Measurements from ENCODE around the gene DNAI1.

Gene DNAI1

GRCh38 chr9:34507966-34508365 is 49.4 kb downstream of the DNAI1 start:
- no peak for DNase-seq (ENCODE audit: low read depth)
- no peak overlapping the region for H3K4me3 ChIP-seq (ENCODE audit: control insufficient read depth, low read depth, low read length)
- TF ChIP-seq, protein P1, sequence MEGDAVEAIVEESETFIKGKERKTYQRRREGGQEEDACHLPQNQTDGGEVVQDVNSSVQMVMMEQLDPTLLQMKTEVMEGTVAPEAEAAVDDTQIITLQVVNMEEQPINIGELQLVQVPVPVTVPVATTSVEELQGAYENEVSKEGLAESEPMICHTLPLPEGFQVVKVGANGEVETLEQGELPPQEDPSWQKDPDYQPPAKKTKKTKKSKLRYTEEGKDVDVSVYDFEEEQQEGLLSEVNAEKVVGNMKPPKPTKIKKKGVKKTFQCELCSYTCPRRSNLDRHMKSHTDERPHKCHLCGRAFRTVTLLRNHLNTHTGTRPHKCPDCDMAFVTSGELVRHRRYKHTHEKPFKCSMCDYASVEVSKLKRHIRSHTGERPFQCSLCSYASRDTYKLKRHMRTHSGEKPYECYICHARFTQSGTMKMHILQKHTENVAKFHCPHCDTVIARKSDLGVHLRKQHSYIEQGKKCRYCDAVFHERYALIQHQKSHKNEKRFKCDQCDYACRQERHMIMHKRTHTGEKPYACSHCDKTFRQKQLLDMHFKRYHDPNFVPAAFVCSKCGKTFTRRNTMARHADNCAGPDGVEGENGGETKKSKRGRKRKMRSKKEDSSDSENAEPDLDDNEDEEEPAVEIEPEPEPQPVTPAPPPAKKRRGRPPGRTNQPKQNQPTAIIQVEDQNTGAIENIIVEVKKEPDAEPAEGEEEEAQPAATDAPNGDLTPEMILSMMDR (conservative IDR thresholded peaks at IDR 0.05; ENCODE audit: control insufficient read depth, insufficient read depth, low read depth, low read length), result no peak

DNA sequence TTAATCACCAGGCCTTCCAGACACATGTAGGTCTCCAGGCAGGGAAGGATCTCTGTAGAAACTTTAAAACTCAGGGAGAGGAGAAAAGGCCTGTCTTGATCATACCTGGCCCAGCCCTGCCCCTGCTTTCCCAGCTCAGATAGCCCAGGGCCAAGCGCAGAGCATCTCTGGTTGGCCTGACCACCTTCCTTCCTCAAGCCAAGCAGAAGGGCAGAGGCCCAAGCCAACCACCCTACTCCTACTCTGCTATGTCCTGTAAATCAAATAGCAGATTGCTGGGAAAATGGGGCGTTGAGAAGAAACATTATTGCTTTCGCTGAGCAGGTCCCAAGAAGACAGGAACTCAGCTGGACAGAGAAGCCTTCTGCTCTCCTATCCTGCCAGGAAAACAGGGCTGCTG is 49.9 kb downstream of the DNAI1 start:
- TF ChIP-seq, protein P1 (conservative IDR thresholded peaks at IDR 0.05; ENCODE audit: control insufficient read depth, insufficient read depth, low read depth, low read length), result no peak
- no peak overlapping the region for H3K4me3 ChIP-seq (ENCODE audit: control insufficient read depth, low read depth, low read length)
- DNase-seq (ENCODE audit: low read depth), result no peak

GRCh38 chr9:34508951-34509350 is 50.3 kb downstream of the DNAI1 start:
- TF ChIP-seq, protein P1 (conservative IDR thresholded peaks at IDR 0.05; ENCODE audit: control insufficient read depth, insufficient read depth, low read depth, low read length), result no peak
- no peak for DNase-seq (ENCODE audit: low read depth)

DNA sequence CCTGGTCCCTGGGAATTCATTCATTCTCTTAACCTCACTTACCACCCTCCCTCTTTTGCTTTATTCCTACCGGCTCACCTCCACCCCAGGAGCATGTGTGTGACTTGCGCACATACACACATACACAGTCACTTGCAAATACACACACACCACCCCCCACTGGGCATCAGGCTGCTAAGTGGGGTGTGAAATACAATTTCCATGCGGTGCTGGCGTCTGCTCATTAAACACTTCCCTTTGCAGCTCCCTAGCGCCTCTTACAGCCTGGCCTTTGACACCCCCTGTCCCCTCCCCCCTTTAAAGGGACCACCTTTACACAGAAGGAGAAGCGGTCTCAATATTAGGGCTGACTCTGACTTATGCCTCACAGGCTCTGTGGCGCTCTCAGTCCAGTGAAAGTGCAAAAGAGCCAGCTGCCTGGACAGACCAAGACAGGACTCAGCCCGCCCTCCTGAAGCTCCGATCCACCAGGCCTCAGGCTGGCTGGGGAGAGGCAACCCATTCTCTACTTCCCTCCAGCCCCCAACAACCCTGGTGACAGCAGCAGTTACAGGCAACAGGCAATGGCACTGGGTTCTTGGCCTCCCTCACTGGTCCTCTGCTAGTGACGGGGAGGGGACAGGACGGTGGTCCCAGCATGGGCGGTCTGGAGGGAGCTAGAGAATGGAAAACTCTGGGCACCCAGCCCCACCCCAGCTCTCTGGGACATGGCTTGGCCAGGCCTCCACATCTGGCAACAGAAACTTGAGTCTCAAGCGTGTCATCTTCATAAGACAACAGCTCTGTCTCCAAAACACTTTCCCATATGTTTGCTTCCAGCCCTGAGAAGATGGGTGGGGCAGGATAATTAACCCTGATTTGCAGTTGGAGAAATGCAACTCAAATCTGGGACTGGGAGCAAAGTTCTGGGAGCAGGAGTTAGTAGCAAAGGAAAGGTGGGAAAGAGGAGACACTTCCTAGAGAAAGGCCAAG is 52.2 kb downstream of the DNAI1 start:
- DNase-seq (ENCODE audit: low read depth), result no peak
- TF ChIP-seq, protein P1 (conservative IDR thresholded peaks at IDR 0.05; ENCODE audit: control insufficient read depth, insufficient read depth, low read depth, low read length), result no peak
- H3K4me3 ChIP-seq (ENCODE audit: control insufficient read depth, low read depth, low read length), result no peak overlapping the region

More at GRCh38 chr9:34508951-34509350, 50.3 kb downstream of the DNAI1 start:
- no peak overlapping the region for H3K4me3 ChIP-seq (ENCODE audit: control insufficient read depth, low read depth, low read length)

- DNase-seq (ENCODE audit: low read depth), result no peak
- TF ChIP-seq, protein P1 (conservative IDR thresholded peaks at IDR 0.05; ENCODE audit: control insufficient read depth, insufficient read depth, low read depth, low read length), result no peak
- H3K4me3 ChIP-seq (ENCODE audit: control insufficient read depth, low read depth, low read length), result no peak overlapping the region
Measured at GRCh38 chr9:34512131-34513078, 53.8 kb downstream of the DNAI1 start.

DNA sequence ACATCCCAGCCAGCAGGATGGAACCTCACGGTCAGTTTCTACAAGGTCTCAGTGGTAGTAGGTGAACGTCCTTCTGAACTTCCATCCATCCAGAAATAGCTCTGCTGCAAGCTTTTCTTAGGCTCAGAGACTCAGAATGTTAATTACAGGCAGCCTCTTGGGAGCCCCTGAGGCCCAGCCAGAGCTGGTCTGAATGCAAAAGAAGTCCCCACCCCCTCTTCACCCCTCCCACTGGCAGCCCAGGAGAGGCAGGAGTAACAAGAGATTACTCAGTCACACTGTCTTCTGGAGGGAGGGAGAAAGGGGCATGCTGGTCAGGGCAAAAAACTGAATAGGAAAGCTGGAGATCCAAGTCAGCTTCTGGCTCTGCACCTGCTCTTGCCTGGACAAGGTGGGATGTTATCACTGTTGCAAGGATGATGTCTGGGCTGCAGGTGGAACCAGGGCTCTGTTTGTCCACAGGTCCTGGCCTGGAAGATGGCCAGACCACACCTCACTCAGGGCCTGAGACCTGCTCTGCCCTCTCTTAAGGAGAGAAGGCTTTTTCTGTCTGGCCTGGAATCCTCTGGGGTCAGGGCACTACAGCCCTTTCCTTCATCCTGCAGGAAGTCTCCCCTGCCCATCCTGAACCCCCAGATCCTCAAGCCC is 55.1 kb downstream of the DNAI1 start:
- TF ChIP-seq, protein P1 (conservative IDR thresholded peaks at IDR 0.05; ENCODE audit: control insufficient read depth, insufficient read depth, low read depth, low read length), result no peak
- no peak overlapping the region for H3K4me3 ChIP-seq (ENCODE audit: control insufficient read depth, low read depth, low read length)
- DNase-seq (ENCODE audit: low read depth), result peak; percentile 40

Measured in fibroblast of mammary gland (primary cell).